HG02943 (cell line): ENCODE measurements around the gene S100A9.
"Not testable (repeated sequence)": the region's sequence is repeated elsewhere in the genome, so short reads cannot be mapped to it uniquely, and the experiment has no call there.

ENCODE experiments used
- ATAC-seq: cut with Tn5 transposase; IDR thresholded peaks from one replicate; pipeline ENCODE4 v1.9.1; 2021; ENCODE audit warnings: mild to moderate bottlenecking, low read depth, moderate library complexity; ENCODE audit not compliant: unreplicated experiment

The S100A9 gene

GRCh38 chr1:153403421-153404085 is 45.9 kb downstream of the S100A9 start:
- no peak for ATAC-seq

- no peak for ATAC-seq
These were observed 46.5 kb downstream of the S100A9 start for GRCh38 chr1:153404086-153404635.

DNA sequence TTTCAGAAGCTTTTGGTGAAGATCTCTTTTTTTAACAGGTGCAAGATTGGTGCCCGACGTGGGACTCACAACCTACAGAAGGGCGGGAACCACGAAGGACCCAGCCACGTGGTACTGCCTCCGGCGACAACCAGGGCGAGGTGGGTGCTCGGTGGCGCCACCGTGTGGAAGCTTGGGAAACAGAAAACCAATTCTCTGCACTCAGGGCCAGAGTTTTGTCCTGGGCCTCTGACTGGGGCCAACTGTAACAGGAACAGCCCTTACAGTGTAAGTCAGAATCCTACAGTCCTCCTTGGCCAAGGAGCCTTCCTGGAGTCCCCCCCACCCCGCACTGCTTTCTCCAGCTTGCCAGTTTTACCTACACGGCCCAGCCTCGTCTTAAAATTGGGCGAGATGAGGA is 47.1 kb downstream of the S100A9 start:
- ATAC-seq: no peak

DNA sequence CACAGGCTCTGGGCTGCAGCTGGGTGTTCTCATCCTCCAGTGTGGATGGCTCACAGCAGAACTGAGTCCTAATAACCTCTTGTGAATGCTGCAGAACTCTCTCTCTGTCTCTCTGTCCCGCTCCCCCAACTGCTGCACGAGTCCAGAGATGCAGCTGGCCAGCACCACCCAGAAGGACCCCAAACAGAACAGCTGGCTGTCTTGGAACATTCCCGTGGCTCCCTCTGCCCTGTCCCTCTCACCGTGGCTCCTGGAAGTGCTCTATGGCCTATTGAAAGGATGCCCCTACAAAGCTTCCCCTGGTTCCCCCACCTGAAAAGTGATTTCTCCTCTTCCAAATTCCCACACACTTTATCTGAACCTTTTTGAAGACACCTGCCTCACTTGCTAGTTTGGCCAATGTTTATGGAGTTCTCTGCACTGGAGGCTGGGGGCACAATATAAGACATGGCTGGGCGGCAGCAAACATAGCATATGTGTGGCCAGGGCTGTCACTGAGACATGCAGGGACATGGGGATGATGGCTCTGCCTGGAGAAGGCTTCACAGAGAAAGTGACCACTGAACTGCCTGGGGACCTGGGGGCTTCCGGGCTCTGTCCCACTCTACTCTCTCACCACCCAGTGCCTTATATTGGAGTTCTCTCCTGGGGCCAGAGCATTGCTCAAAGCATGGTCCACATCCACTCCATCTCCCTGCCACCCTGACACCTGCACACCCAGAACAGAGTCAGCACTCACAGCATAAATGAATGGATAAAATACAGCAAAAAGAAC is 48.4 kb downstream of the S100A9 start:
- ATAC-seq: not testable (repeated sequence)

GRCh38 chr1:153407274-153407673 is 49.6 kb downstream of the S100A9 start:
- not testable (repeated sequence) for ATAC-seq
